Measurements from ENCODE around the gene MCRIP1. TPM values are rescaled to one million over a fixed set of nuclear protein-coding genes. Genes with fewer than 3 reads are reported as not detected.

Gene MCRIP1
- total and polyA plus RNA-seq, 2 of the 13 experiments (the other 11 are each of a cell fraction or from before 2014, with no cell fraction given) = 79.7 to 84.9 TPM

GRCh38 chr17:81867170-81867990 lies 34.3 kb upstream of the MCRIP1 start (continued):
- TF ChIP-seq BHLHE40 (IDR thresholded peaks at IDR 0.05; ENCODE audit: low read length) (no peak), ATF7-NPFF (CRISPR knock-in tag; IDR thresholded peaks at IDR 0.05; ENCODE audit: low read depth) (peak; percentile 72), NFIB (CRISPR knock-in tag; IDR thresholded peaks at IDR 0.05; ENCODE audit: borderline replicate concordance) (0 out of 2 replicates have a peak, but pooled peaks have one; percentile 53), NR2F2 (IDR thresholded peaks at IDR 0.05; ENCODE audit: borderline replicate concordance, low read depth) (no peak), NFATC3 (CRISPR knock-in tag; IDR thresholded peaks at IDR 0.05) (peak; percentile 90; the same call in 1 of the 2 replicates), ZNF567 (CRISPR knock-in tag; IDR thresholded peaks at IDR 0.05; ENCODE audit: borderline replicate concordance) (no peak), GATA4 (IDR thresholded peaks at IDR 0.05; ENCODE audit: borderline replicate concordance, low read depth) (peak; percentile 38), ZMAT3 (CRISPR knock-in tag; conservative IDR thresholded peaks at IDR 0.05) (peak; percentile 29), PHF20 (CRISPR knock-in tag; IDR thresholded peaks at IDR 0.05) (no peak), HNRNPLL (IDR thresholded peaks at IDR 0.05; ENCODE audit: low read depth, low read length, poor library complexity, severe bottlenecking) (no peak), TAF15 (IDR thresholded peaks at IDR 0.05; ENCODE audit: low read depth, low read length, poor library complexity, severe bottlenecking) (peak; percentile 99), SCMH1 (CRISPR knock-in tag; IDR thresholded peaks at IDR 0.05; ENCODE audit: borderline replicate concordance) (no peak), ASH2L (IDR thresholded peaks at IDR 0.05; ENCODE audit: insufficient read length, low read depth, low read length) (no peak), CEBPG (CRISPR knock-in tag; IDR thresholded peaks at IDR 0.05) (no peak; the same call in none of the 2 replicates), ARNT2 (CRISPR knock-in tag; IDR thresholded peaks at IDR 0.05; ENCODE audit: low read depth) (peak; percentile 16; the same call in 1 of the 2 replicates), PAF1 (CRISPR knock-in tag; IDR thresholded peaks at IDR 0.05) (peak; percentile 99), REXO4 (CRISPR knock-in tag; IDR thresholded peaks at IDR 0.05; ENCODE audit: borderline replicate concordance) (no peak)
- TF ChIP-seq, protein P1, sequence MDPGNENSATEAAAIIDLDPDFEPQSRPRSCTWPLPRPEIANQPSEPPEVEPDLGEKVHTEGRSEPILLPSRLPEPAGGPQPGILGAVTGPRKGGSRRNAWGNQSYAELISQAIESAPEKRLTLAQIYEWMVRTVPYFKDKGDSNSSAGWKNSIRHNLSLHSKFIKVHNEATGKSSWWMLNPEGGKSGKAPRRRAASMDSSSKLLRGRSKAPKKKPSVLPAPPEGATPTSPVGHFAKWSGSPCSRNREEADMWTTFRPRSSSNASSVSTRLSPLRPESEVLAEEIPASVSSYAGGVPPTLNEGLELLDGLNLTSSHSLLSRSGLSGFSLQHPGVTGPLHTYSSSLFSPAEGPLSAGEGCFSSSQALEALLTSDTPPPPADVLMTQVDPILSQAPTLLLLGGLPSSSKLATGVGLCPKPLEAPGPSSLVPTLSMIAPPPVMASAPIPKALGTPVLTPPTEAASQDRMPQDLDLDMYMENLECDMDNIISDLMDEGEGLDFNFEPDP (CRISPR knock-in tag; conservative IDR thresholded peaks at IDR 0.05) = no peak
- TF ChIP-seq, protein P2, sequence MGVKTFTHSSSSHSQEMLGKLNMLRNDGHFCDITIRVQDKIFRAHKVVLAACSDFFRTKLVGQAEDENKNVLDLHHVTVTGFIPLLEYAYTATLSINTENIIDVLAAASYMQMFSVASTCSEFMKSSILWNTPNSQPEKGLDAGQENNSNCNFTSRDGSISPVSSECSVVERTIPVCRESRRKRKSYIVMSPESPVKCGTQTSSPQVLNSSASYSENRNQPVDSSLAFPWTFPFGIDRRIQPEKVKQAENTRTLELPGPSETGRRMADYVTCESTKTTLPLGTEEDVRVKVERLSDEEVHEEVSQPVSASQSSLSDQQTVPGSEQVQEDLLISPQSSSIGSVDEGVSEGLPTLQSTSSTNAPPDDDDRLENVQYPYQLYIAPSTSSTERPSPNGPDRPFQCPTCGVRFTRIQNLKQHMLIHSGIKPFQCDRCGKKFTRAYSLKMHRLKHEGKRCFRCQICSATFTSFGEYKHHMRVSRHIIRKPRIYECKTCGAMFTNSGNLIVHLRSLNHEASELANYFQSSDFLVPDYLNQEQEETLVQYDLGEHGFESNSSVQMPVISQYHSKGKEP (CRISPR knock-in tag; IDR thresholded peaks at IDR 0.05) = no peak
- TF ChIP-seq, protein P3, sequence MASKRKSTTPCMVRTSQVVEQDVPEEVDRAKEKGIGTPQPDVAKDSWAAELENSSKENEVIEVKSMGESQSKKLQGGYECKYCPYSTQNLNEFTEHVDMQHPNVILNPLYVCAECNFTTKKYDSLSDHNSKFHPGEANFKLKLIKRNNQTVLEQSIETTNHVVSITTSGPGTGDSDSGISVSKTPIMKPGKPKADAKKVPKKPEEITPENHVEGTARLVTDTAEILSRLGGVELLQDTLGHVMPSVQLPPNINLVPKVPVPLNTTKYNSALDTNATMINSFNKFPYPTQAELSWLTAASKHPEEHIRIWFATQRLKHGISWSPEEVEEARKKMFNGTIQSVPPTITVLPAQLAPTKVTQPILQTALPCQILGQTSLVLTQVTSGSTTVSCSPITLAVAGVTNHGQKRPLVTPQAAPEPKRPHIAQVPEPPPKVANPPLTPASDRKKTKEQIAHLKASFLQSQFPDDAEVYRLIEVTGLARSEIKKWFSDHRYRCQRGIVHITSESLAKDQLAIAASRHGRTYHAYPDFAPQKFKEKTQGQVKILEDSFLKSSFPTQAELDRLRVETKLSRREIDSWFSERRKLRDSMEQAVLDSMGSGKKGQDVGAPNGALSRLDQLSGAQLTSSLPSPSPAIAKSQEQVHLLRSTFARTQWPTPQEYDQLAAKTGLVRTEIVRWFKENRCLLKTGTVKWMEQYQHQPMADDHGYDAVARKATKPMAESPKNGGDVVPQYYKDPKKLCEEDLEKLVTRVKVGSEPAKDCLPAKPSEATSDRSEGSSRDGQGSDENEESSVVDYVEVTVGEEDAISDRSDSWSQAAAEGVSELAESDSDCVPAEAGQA (IDR thresholded peaks at IDR 0.05; ENCODE audit: low read depth) = no peak
- TF ChIP-seq, protein P3 (CRISPR knock-in tag; IDR thresholded peaks at IDR 0.05; ENCODE audit: borderline replicate concordance) = no peak
